Heart right ventricle (tissue), 16 donors: Measurements from ENCODE around the gene TPX2. TPM values are rescaled to one million over a fixed set of nuclear protein-coding genes. Genes with fewer than 3 reads are reported as not detected.
A peak's percentile ranks its signal among the peaks of the same experiment; 100 is the strongest.

Source experiments
- ATAC-seq, 8 donors: fragments of 200-7000 bp; cut with Tn5 transposase; one replicate each; pipeline ENCODE4 v1.9.1; 2020; ENCODE audit warnings: mild to moderate bottlenecking in 8 of 8, moderate library complexity in 8 of 8, moderate number of reproducible peaks in 1 of 8
- DNase-seq, 2 donors: peaks; one replicate each; pipeline ENCODE4 v3.0.0-alpha.2; 2020
- H3K27ac ChIP-seq, 10 donors: fragments of 200-600 bp; sonication (generic) in 2 of 10; one replicate each; pipeline versions ENCODE4 v1.5.0 to v1.8.0; 2020 to 2022; ENCODE audit warnings: mild to moderate bottlenecking in 3 of 10
- H3K27me3 ChIP-seq, 7 donors: fragments of 200-600 bp; one replicate each; pipeline ENCODE4 v1.8.0; 2021 to 2022; ENCODE audit warnings: mild to moderate bottlenecking in 2 of 7
- H3K36me3 ChIP-seq, 9 donors: fragments of 200-600 bp; sonication (generic) in 1 of 9; one replicate each; pipeline versions ENCODE4 v1.5.0 to v1.8.0; 2020 to 2022; ENCODE audit warnings: mild to moderate bottlenecking in 2 of 9
- H3K4me1 ChIP-seq, 9 donors: fragments of 200-600 bp; sonication (generic) in 1 of 9; one replicate each; pipeline versions ENCODE4 v1.5.0 to v1.8.0; 2020 to 2022; ENCODE audit warnings: mild to moderate bottlenecking in 4 of 9
- H3K4me3 ChIP-seq, 10 donors: fragments of 200-600 bp; sonication (generic) in 2 of 10; one replicate each; pipeline versions ENCODE4 v1.5.0 to v1.8.0; 2020 to 2022; ENCODE audit warnings: mild to moderate bottlenecking in 7 of 10, moderate library complexity in 2 of 10
- H3K9me3 ChIP-seq, 11 donors: fragments of 200-600 bp in 10 of 11; sonication (generic) in 2 of 11; one replicate each; pipeline versions ENCODE4 v1.5.0 to v1.8.0; 2013 to 2022; ENCODE audit warnings: mild to moderate bottlenecking in 2 of 11, control low read depth in 1 of 11, moderate library complexity in 1 of 11
- WGBS, 2 donors: extraction: QIAGEN DNeasy Blood & Tissue Kit; methylation state at CpG; one replicate each; pipeline ENCODE4 v1.1.7; 2013; ENCODE audit warnings: inconsistent platforms in 1 of 2; 5-methylcytosine and 5-hydroxymethylcytosine counted together
- intact Hi-C, 10 donors: fragments of 100-400 bp; cut with DNase I; formaldehyde crosslinking; loops; one replicate each; pipeline versions ENCODE4 v1.11.1 to v1.14.2; 2022
- polyA plus RNA-seq, 2 donors: library from polyadenylated mRNA; stranded (reverse); fragments of 200-250 nt; gene quantifications; one replicate each; pipeline ENCODE4 v1.2.3, GENCODE V29; 2013
- total RNA-seq, 10 donors: library from RNA; stranded (reverse); fragmentation: NEBNext Ultra II Directional in 3 of 10; extraction: Animal tissue kit (Norgen Biotek cat#: 25700) in 3 of 10; gene quantifications; one replicate each; pipeline versions ENCODE4 v1.2.1 to v1.2.4, GENCODE V29; 2021 to 2023
- TF ChIP-seq, protein P1 (sequence below), 9 donors: fragments of 200-600 bp; sonication (generic) in 2 of 9; IDR thresholded peaks; one replicate each; pipeline versions ENCODE4 v1.5.0 to v1.8.0; 2021 to 2022; ENCODE audit warnings: antibody characterized with exemption in 9 of 9, mild to moderate bottlenecking in 5 of 9, moderate library complexity in 1 of 9
- donor health status: Arrhythmogenic right ventricular cardiomyopathy.
- donor health status: ischemic (EF 13 %, LVEDD 7.1; RV severe dilation, severe dysfunction).
- donor health status: healthy with polysubstance abuse.
- donor health status: DM: no; HTN: yes; CAD: no.
- donor health status: DM: no; HTN: no; CAD: no.
- donor health status: ischemic (EF 25% LVEDD 6.9; RV normal size, moderate dysfunction).
- donor health status: ischemic (EF 25% LVEDD 5.7; RV mildly dilated, moderate dysfunction).
- donor health status: healthy.
- donor health status: DM: yes; HTN: yes; CAD: no.
- donor health status: Ischemic cardiomyopathy.
- donor health status: ischemic (EF 35%, LVEDD 5.7; RV mildly dilated, moderate dysfunction).
- donor health status: nonischemic (EF 11% LVEDD 7.7; RV severe dilation, severe dysfunction).
- donor health status: DM: yes; HTN: yes; CAD: no.
- donor health status: PGD.
- donor health status: ischemic (EF 29% LVEDD 5.4; RV normal size, mild dysfunction).
- donor health status: nonischemic (EF 23%, LVEDD 6.1; RV moderate dilation, normal function).

Gene TPX2
- total and polyA plus RNA-seq, 12 donors: 0.17 to 9.6 (median 0.78) TPM

DNA sequence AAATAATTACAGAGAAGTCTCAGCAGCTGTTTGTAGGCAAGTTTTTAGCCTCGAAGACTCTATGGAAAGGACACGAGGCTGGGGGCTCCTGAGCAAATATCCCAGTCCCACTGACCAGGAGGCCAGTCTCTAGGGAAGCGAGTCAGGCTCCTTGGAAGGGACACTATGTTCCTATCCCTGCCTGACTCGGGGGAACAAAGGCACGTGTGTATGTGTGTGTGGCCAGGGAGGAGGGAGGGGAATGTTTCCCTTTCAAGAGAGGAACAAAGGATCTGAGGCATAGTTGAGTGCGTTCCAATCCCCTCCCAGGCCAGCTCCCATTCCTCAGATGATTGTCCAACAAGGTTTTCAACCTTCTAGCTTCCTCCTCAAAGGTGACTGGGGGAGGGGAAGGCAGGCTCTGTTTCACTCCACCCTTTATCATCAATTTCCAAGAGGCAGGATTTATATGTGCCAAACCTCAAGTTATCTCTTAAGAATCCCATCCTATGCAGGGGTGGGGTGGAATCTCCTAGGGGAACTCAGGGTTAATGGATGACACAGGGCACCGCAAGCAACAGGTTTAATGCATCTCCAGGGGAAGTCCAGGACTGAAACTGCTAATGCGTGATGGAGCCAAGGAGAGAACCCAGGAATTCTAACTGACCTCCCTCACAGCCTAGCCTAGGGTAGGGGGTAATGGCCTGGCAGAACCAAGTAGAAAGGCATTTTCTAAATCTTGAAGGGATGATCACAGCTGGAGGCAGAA is 26.4 kb upstream of the TPX2 start:
- TF ChIP-seq, protein P1, sequence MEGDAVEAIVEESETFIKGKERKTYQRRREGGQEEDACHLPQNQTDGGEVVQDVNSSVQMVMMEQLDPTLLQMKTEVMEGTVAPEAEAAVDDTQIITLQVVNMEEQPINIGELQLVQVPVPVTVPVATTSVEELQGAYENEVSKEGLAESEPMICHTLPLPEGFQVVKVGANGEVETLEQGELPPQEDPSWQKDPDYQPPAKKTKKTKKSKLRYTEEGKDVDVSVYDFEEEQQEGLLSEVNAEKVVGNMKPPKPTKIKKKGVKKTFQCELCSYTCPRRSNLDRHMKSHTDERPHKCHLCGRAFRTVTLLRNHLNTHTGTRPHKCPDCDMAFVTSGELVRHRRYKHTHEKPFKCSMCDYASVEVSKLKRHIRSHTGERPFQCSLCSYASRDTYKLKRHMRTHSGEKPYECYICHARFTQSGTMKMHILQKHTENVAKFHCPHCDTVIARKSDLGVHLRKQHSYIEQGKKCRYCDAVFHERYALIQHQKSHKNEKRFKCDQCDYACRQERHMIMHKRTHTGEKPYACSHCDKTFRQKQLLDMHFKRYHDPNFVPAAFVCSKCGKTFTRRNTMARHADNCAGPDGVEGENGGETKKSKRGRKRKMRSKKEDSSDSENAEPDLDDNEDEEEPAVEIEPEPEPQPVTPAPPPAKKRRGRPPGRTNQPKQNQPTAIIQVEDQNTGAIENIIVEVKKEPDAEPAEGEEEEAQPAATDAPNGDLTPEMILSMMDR (IDR thresholded peaks at IDR 0.05): no peak
- ATAC-seq: peak; percentile 81 to 94 (median 90)
- intact Hi-C loops: loop anchor here in 7 of 10 donors (1.0 to 10.0 kb wide), 9 partner anchors 10 to 148 kb away; partner anchors contain the start of gene BCL2L1 (in 1 of the 7)

DNA sequence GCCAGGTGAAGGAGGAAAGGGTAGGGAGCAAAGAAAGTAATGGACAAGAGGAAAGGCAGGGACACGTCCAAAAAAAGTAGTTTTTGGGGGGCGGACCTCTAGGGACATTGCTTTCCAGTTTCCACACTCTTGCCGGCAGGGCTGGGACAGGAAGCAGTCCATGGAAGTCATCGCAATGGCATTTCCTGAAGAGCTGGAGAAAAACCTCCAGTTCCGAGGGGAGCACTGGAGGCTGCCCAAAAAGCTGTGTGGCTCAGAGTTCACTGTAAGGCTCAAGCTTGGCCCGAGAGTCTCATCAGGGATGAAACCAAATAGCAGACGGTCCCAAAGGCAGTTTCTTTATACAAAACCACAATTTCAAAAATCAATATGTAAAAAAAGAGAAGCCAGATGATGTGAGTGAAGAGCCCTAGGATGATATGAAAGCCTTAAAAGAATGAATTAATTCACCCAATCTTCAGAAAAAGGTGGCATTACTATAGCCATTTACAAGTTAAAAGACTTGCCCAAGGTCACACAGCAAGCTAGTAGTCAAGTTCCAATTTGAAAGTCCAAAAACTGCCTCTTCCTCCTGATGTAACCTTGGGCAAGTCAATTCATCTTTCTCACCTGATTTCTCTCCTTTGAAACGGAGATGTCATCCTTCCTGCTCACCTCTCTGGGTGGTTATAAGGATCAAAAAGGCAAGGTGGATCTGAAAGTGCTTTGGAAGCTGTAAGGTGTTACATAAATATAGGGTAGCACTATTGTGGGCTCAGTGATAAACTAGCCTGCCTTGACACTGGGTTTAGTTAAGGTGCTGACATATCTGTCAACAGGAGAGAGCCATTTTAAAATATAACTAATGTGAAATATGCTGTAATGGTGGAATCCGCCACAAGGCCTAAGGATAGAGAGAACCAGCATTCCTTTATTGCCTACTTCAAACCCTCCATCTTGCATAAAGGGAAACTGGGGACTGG is 25.5 kb upstream of the TPX2 start:
- TF ChIP-seq, protein P1 (IDR thresholded peaks at IDR 0.05): no peak
- no peaks in the 10 kb centered on the region for H3K27me3 ChIP-seq
- WGBS, 2 donors: 26 to 34% methylated on average over 9 of the region's 9 CpGs
- peak overlapping the region in 9 of 10 donors; percentile 10 to 43 (median 33) for H3K4me3 ChIP-seq
- H3K27ac ChIP-seq: peak overlapping the region; percentile 88 to 100 (median 96)
- peaks cover 36 to 100% (median 97%) of the 10 kb centered on the region in 9 donors for H3K4me1 ChIP-seq
- no peaks in the 10 kb centered on the region for H3K9me3 ChIP-seq
- H3K36me3 ChIP-seq: peaks cover 0 to 73% (median 0%) of the 10 kb centered on the region in 9 donors
- DNase-seq (peak; percentile 69 to 90), ATAC-seq (peak; percentile 60 to 85 (median 75))
- intact Hi-C loops: loop anchor here in 7 of 10 donors (1.0 to 10.0 kb wide), 7 partner anchors 9 to 149 kb away; partner anchors contain the start of gene BCL2L1 (in 1 of the 7)

More for the DNA sequence above, 26.4 kb upstream of the TPX2 start:
- Histone ChIP-seq H3K4me3 (peak overlapping the region in 9 of 10 donors; percentile 10 to 43 (median 33)), H3K4me1 (peaks cover 44 to 100% (median 97%) of the 10 kb centered on the region in 9 donors), H3K27me3 (no peaks in the 10 kb centered on the region), H3K36me3 (peaks cover 0 to 74% (median 0%) of the 10 kb centered on the region in 9 donors), H3K27ac (peak overlapping the region; percentile 88 to 100 (median 96)), H3K9me3 (no peaks in the 10 kb centered on the region)
- DNase-seq: peak; percentile 66 to 91
- 7 to 8% methylated on average over 8 of the region's 8 CpGs for WGBS, 2 donors

- Histone ChIP-seq H3K9me3 (no peaks in the 10 kb centered on the region), H3K4me3 (peak overlapping the region in 1 of 10 donors; percentile 80), H3K27me3 (no peaks in the 10 kb centered on the region), H3K4me1 (peaks cover 31 to 100% (median 97%) of the 10 kb centered on the region in 9 donors), H3K36me3 (peaks cover 0 to 76% (median 0%) of the 10 kb centered on the region in 9 donors), H3K27ac (peak overlapping the region in 9 of 10 donors; percentile 32 to 100 (median 99))
- WGBS, 2 donors: 58 to 60% methylated on average over 3 of the region's 3 CpGs
- ATAC-seq (no peak), DNase-seq (no peak)
- TF ChIP-seq, protein P1 (IDR thresholded peaks at IDR 0.05): no peak
- intact Hi-C loops: loop anchor here in 2 of 10 donors (10.0 kb wide), 1 partner anchor 151 kb away; no protein-coding TSS in a partner anchor
These were observed 23.3 kb upstream of the TPX2 start for GRCh38 chr20:31715766-31716165.
